H54 (cell line): ENCODE measurements around the gene TFE3.
A peak's percentile ranks its signal among the peaks of the same experiment; 100 is the strongest.

Source experiments
- DNase-seq: peaks from one replicate; pipeline ENCODE4 v3.0.0; 2011; ENCODE audit warnings: low spot score, mixed read lengths; ENCODE audit not compliant: insufficient read length
- FAIRE-seq: peaks from 3 replicates; lab custom pipeline; 2011; peaks lifted over from hg19 to GRCh38; lab: Jason Lieb, UNC
- POLR2A ChIP-seq: IDR thresholded peaks from 2 replicates; pipeline ENCODE4 v1.6.1; 2011; ENCODE audit warnings: low read depth, mild to moderate bottlenecking, low read length

TFE3 gene

DNA sequence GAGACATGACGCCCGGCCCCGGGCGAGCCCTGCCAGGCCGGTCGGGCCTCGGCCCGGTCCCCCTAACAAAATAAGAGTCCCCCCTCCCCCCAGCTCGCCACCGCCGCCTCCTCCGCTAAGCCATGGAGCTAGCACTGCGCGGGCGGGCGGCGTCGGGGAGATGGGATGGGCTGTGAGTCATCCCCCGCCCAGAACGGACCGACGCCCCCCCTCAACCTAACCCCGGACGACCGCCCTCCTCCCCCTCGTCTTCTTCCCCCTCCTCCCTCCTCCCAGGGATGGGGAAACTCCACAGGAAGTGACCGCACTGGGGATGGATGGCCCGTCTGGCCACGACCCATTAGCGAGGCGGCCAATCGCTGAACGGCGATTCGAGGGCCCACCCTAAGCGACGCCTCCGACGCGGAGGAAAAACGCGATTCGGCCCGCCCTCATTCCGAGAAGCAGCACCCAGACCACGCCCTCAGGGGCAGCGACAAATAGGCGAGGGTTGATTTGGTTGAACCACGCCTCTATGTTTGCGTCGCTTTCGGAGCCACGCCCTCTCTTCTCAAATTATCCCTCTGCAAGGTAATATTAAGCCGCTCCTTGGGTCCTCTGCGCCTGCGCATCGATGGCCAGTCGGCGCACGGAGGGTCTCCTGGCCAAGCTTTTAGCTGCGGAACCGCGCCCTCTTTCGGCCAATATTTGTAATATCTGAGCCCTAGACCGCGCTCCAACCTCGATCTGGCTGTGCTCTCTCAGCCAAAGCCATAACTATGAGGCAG lies at the start of gene TFE3:
TFE3 (minus strand) TSS at position 138 of the 767 bp plus-strand sequence; CDS start at position 7, 131 bp downstream.
- DNase-seq (peak; percentile 54), FAIRE-seq (no peak)
- peak; percentile 49; the same call in 1 of the 2 replicates for TF ChIP-seq POLR2A

- no peak for TF ChIP-seq POLR2A
- no peak for FAIRE-seq
Measured at GRCh38 chrX:49089553-49089952, 46.4 kb upstream of the TFE3 start.

GRCh38 chrX:49082271-49082871 lies 39.2 kb upstream of the TFE3 start:
- DNase-seq, result no peak
- TF ChIP-seq POLR2A, result no peak
- no peak for FAIRE-seq

More at GRCh38 chrX:49089553-49089952, 46.4 kb upstream of the TFE3 start:
- no peak for DNase-seq

DNA sequence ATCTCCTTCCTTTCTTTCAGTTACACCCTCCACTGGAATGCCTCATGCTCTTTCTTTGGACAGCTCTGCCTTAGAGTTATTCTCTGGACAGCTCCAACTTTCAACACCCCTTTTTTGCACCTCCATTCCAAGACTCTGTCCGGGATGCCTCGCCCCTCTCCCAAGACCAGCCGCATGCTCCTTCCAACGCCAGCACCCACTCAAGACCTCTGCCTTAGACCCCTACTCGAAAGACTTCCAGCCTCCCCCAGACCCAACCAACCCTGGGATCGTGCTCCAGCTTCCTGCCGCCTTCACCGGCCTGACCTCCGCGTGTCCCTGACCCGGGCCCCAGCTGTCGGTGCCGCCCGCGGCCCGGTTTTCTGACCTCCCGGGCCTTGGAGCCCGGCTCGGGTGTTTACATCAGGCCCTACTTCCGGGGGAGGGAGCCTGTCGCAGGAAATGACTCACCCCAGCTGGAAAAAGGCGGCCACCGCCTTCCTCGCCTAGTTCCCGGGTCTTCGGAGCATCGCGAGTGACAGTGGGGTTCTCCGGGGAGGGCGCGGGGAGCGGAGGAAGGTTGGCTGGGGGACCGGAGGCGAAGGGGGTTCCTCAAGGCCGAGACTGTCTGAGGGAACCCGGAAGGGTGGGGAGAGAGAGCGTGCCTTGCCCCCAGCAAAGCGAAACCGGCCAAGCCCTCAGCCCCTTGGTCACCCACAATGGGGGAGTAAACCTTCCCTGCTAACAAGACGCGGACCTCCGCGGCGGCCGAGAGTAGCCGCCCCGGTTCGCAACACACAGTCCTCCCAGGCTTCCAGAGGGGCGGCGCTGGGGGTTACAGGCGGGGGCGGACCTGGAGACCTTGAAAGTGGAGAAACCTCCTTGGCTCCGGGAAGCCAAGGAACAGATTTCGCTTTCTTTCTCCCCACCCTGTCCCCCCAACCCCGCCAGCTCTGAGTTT lies 36.6 kb upstream of the TFE3 start, which contains the start of gene WDR45:
WDR45 (minus strand) TSS at position 399 of the 940 bp plus-strand sequence. CDS start 1,792 bp downstream, outside the sequence.
- DNase-seq (peak; percentile 35), FAIRE-seq (no peak)
- TF ChIP-seq POLR2A, result peak; percentile 71

DNA sequence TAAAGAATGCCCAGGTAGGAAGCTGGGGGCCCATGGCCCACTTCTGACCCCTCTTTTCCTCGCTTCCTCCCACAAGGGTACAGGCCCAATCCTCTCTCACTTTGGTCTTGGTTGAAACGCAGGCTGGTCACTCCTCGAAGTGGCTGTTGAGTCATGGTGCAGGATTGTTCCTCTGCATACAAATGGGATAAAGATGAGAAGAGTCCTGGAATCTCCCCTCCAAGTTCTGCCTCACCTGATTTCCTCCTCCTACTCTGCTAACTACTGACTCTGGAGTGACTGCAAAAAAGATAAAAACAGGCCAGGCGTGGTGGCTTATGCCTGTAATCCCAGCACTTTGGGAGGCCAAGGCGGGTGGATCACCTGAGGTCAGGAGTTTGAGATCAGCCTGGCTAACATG lies 34.8 kb upstream of the TFE3 start:
- FAIRE-seq (no peak), DNase-seq (no peak)
- TF ChIP-seq POLR2A, result no peak

DNA sequence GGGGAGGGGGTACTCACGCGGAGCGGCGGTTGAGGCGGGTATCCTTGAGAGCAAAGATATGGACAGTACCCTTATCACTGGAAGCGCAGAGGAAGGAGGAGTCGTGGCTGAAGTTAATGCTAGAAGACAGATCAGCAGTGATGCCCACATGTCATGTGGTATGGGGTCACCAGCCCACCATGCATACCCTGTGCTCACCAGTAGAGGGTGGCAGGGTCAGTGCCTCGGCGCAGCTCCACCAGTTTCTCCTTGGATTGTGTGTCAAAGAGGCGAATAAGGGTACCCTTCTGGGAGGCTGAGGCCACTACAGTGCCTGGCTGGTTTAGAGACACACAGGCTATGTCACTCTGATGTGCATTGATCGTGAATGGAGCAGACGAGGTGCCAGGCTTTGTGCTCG lies 32.2 kb upstream of the TFE3 start:
- no peak for TF ChIP-seq POLR2A
- DNase-seq (no peak), FAIRE-seq (no peak)

DNA sequence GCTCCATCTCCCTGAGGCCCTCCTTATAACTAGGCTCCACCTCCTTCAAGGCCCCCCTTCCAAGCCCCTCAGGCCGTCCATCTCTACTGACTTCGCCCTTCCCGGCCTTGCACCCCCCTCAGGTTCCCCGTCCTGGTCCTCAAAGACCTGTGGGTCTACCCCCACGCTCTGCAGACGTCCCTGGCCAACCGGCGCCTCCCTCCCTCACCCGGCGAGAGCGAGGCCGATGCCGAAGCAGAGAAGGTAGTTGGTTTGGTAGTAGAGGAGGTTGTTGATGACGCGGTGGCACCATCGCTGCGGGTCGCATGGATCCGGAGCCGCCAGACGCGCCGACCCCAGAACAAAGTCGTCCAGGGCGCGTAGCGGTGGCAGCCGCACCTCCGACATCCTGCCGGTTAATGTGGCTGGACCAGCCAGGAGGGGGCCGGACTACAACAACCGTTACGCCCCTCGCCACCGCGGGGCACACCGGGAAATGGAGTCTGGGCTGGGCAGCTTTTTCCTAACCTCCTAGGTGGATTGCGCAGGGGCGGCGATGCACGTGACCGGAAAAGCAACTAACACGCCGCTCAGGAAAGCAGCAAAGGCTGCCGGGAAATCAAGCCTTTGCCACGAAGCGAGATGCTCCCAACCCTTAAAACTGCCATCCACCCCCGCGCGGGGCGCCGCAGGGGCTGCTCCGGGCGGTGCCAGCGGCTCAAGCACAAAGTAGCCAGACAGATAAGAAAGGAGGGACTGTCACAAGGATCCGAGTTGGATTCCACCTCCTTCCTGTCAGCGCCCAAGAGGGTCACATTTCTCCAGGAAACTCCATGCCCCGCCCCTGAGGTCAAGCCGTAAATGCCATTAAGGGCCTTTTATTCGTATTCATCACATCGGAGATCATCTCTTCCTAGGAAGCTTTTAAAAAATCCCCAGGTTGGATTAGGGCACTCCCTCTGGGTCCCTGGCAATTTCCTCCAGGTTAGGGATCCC lies 30.7 kb upstream of the TFE3 start, which contains the start of gene PRAF2:
PRAF2 (minus strand) TSS at position 402 of the 975 bp plus-strand sequence; CDS start at position 387, 15 bp downstream.
- DNase-seq (peak; percentile 60), FAIRE-seq (no peak)
- TF ChIP-seq POLR2A, result peak; percentile 81

GRCh38 chrX:49072712-49073095 lies 29.5 kb upstream of the TFE3 start:
- DNase-seq, result no peak
- FAIRE-seq, result no peak
- no peak for TF ChIP-seq POLR2A

DNA sequence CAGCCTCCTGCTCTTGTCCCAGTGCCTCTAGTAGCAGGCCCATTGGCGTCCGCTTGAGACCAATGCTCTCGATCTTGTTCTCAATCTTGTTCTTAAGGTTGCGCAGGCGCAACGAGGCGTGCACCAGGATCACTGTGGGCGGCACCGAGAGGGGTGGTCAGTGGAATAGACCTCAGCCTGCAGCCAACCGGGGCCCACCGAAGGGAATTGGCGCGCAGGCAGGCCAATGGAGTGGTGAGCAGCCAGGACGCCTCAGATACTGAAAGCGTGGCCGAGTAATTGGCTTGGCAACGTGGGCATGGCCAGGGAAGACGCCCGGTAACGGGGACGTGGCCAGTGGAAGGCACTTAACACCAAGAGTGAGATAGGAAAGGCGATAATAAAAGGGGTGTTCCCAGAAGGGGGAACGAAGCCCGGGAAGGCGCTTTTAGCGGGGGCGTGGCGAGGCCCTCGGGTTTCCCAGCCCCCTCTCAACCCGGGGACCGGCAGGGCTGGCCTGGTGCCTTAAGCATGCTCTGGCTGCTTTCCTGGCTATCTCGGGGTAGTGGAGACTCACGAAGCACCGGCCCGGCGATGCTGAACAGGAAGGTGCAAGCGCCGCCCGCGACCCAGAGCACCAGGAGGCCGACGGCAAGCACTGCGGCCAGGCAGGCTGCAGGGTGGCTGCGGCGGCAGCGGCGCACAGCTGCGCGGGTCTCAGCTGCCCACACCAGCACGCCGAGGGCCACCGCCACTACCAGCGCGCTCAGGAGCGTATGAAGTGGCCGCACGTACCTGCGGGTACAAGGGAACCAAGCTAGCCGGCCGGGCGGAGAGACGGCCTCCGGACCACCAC lies 28.9 kb upstream of the TFE3 start:
- no peak for TF ChIP-seq POLR2A
- DNase-seq, result no peak
- no peak for FAIRE-seq

- FAIRE-seq (no peak), DNase-seq (no peak)
- no peak for TF ChIP-seq POLR2A
Measured at GRCh38 chrX:49070988-49071387, 27.8 kb upstream of the TFE3 start.

GRCh38 chrX:49069038-49069437 lies 25.9 kb upstream of the TFE3 start:
- DNase-seq (no peak), FAIRE-seq (no peak)
- no peak for TF ChIP-seq POLR2A
